Measurements from ENCODE around the gene RIPOR3.
"Not testable (repeated sequence)": the region's sequence is repeated elsewhere in the genome, so short reads cannot be mapped to it uniquely, and the experiment has no call there.

The RIPOR3 gene

GRCh38 chr20:50679753-50680104 lies 11.6 kb downstream of the RIPOR3 start:
- no peak for DNase-seq

GRCh38 chr20:50678169-50678898 lies 13.0 kb downstream of the RIPOR3 start:
- DNase-seq = no peak

- DNase-seq = no peak
Observed at GRCh38 chr20:50676858-50677257, 14.5 kb downstream of the RIPOR3 start.

- DNase-seq = not testable (repeated sequence)
Observed at GRCh38 chr20:50676377-50676731, 15.0 kb downstream of the RIPOR3 start.

- DNase-seq = no peak
Observed at GRCh38 chr20:50675671-50676376, 15.5 kb downstream of the RIPOR3 start.

- DNase-seq = no peak
Observed at GRCh38 chr20:50674138-50674825, 17.1 kb downstream of the RIPOR3 start.

GRCh38 chr20:50673466-50674137 lies 17.7 kb downstream of the RIPOR3 start:
- no peak for DNase-seq

GRCh38 chr20:50673146-50673465 lies 18.2 kb downstream of the RIPOR3 start:
- DNase-seq = no peak

- no peak for DNase-seq
Observed at GRCh38 chr20:50672400-50673145, 18.8 kb downstream of the RIPOR3 start.

GRCh38 chr20:50671626-50672025 lies 19.7 kb downstream of the RIPOR3 start:
- DNase-seq = no peak

- not testable (repeated sequence) for DNase-seq
Observed at GRCh38 chr20:50671010-50671409, 20.3 kb downstream of the RIPOR3 start.

GRCh38 chr20:50670126-50670862 lies 21.0 kb downstream of the RIPOR3 start:
- no peak for DNase-seq

- DNase-seq = no peak
Observed at GRCh38 chr20:50668798-50669197, 22.5 kb downstream of the RIPOR3 start.

GRCh38 chr20:50668326-50668725 lies 23.0 kb downstream of the RIPOR3 start:
- no peak for DNase-seq

- DNase-seq = no peak
Observed at GRCh38 chr20:50666709-50667298, 24.5 kb downstream of the RIPOR3 start.

- DNase-seq = no peak
Observed at GRCh38 chr20:50664254-50664653, 27.1 kb downstream of the RIPOR3 start.

- DNase-seq = no peak
Observed at GRCh38 chr20:50663095-50663821, 28.1 kb downstream of the RIPOR3 start.

GRCh38 chr20:50659975-50660670 lies 31.2 kb downstream of the RIPOR3 start:
- no peak for DNase-seq

- DNase-seq = no peak
Observed at GRCh38 chr20:50658804-50659380, 32.5 kb downstream of the RIPOR3 start.

- no peak for DNase-seq
Observed at GRCh38 chr20:50655311-50655880, 35.9 kb downstream of the RIPOR3 start.

All from stimulated activated CD8-positive, alpha-beta memory T cell treated with anti-CD3 and anti-CD28 coated beads, Interleukin-4, amount 100 ng/mL, for 48 hours (primary cell).